Measurements from ENCODE around the gene EPN2. TPM values are rescaled to one million over a fixed set of nuclear protein-coding genes. Genes with fewer than 3 reads are reported as not detected.

The EPN2 gene
- total RNA-seq, 8 experiments from 2014 or later, result 18.0 to 32.3 (median 20.7) TPM

DNA sequence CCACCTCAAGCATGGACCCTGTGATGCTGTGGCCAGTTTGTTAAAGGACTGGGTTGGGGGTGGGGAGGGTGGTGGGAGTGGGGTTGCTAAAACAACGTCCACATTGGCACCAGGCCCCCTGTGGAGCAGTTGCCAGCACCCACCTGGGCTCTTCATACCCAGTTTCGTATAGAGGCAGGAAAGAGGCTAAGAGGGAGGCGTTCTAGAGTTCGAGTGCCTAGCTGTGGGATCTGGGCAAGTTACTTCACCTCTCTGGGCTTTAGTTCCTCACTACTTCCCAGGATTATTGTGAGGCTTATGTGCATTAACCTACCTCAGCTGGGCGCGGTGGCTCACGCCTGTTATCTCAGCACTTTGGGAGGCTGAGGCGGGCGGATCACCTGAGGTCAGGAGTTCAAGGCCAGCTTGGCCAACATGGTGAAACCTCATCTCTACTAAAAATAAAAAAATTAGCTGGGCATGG, 148.4 kb downstream of the EPN2 start:
- Histone ChIP-seq H3K27ac (no peak overlapping the region), H3K4me3 (no peak overlapping the region), H3K4me1 (replicated peaks in 1 of 2) (peaks cover 30 to 42% of the 10 kb centered on the region in 2 donors)
- ATAC-seq (replicated peaks in 6 of 8), result no peak
- in situ Hi-C loops (cut with MboI; ENCODE audit: low pct_unique_long_range_greater_than_20kb in 2 of 9, low sequenced_read_pairs in 9 of 9, unreplicated experiment in 9 of 9), result no loop called here
- 40 to 100% (median 94%) methylated on average over 1 to 5 of the region's 9 CpGs; no CpG with 5 or more reads in 6 of the 10 experiments for WGBS, 10 experiments

Other genes with a start within 250 kb of the EPN2 start
- 1 to 10 TPM in 5 of 8 experiments, under 1 TPM in 3; 0.37 to 5.9 (median 2.0) TPM for gene FAM83G, start 232.6 kb upstream of the EPN2 start, total RNA-seq
- 1 to 10 TPM in 1 of 8 experiments, under 1 TPM in 6, not detected in 1; 0.33 to 1.5 (median 0.50) TPM for gene GRAP, start 190.4 kb upstream of the EPN2 start, total RNA-seq
- gene GRAPL, start 109.8 kb upstream of the EPN2 start, total RNA-seq, result 1 to 10 TPM in 5 of 8 experiments, under 1 TPM in 1, not detected in 2; 0.90 to 5.2 (median 1.4) TPM
- gene B9D1, start 125.4 kb downstream of the EPN2 start, total RNA-seq, result 10 to 100 TPM; 22.5 to 48.1 (median 36.5) TPM
- gene MAPK7, start 141.1 kb downstream of the EPN2 start, total RNA-seq, result 10 to 100 TPM in 7 of 8 experiments, 1 to 10 TPM in 1; 9.8 to 20.1 (median 13.4) TPM
- 100 to 1,000 TPM in 1 of 8 experiments, 10 to 100 TPM in 2, 1 to 10 TPM in 5; 3.2 to 186 (median 7.0) TPM for gene MFAP4, start 149.8 kb downstream of the EPN2 start, total RNA-seq
- gene RNF112, start 173.9 kb downstream of the EPN2 start, total RNA-seq, result 1 to 10 TPM in 5 of 8 experiments, under 1 TPM in 2, not detected in 1; 0.35 to 3.7 (median 1.7) TPM